Uterus (tissue), 4 donors: ENCODE measurements around the gene C1QTNF4. TPM values are rescaled to one million over a fixed set of nuclear protein-coding genes. Genes with fewer than 3 reads are reported as not detected.
"Not testable (repeated sequence)": the region's sequence is repeated elsewhere in the genome, so short reads cannot be mapped to it uniquely, and the experiment has no call there.

Experiments
- DNase-seq, 2 donors: peaks; one replicate each; pipeline ENCODE4 v3.0.0-alpha.2; 2019 to 2020
- H3K27ac ChIP-seq, 2 donors: fragments of 200-600 bp; sonication (generic); 1 replicate in 1 of 2; 2 replicates in 1 of 2; pipeline ENCODE4 v1.5.1; 2016 to 2018
- H3K27me3 ChIP-seq, 2 donors: fragments of 200-600 bp; sonication (generic); one replicate each; pipeline ENCODE4 v1.5.1; 2018 to 2019; ENCODE audit warnings: control low read depth in 1 of 2
- H3K36me3 ChIP-seq, 2 donors: fragments of 200-600 bp; sonication (generic); one replicate each; pipeline ENCODE4 v1.5.1; 2019; ENCODE audit warnings: control low read depth in 1 of 2
- H3K4me1 ChIP-seq, 2 donors: fragments of 200-600 bp; sonication (generic); one replicate each; pipeline ENCODE4 v1.5.1; 2018 to 2019; ENCODE audit warnings: control low read depth in 1 of 2
- H3K4me3 ChIP-seq, 2 donors: fragments of 200-600 bp; sonication (generic); 1 replicate in 1 of 2; 2 replicates in 1 of 2; pipeline ENCODE4 v1.5.1; 2018 to 2019; ENCODE audit warnings: mild to moderate bottlenecking in 1 of 2
- H3K9me3 ChIP-seq, 2 donors: fragments of 200-600 bp; sonication (generic); one replicate each; pipeline ENCODE4 v1.5.1; 2019; ENCODE audit warnings: control low read depth in 1 of 2
- POLR2A ChIP-seq, 2 donors: fragments of 450-650 bp; IDR thresholded peaks; one replicate each; pipeline ENCODE4 v1.6.1; 2016; ENCODE audit warnings: antibody characterized with exemption in 2 of 2, mild to moderate bottlenecking in 1 of 2, moderate library complexity in 1 of 2
- intact Hi-C: fragments of 100-400 bp; cut with DNase I; formaldehyde crosslinking; loops from one replicate; pipeline ENCODE4 v1.15.1; 2023; ENCODE audit warnings: low total_unique reads
- total RNA-seq, 4 donors: library from RNA; depleted of rRNA in 3 of 4; stranded (reverse); fragments of >200 nt in 3 of 4; gene quantifications; one replicate each; pipeline versions ENCODE4 v1.1.0 to v1.2.4, GENCODE V29; 2014 to 2023
- TF ChIP-seq, protein P1 (sequence below), 4 experiments: fragments of 200-600 bp in 2 of 4; fragments of 450-650 bp in 2 of 4; sonication (generic) in 2 of 4; IDR thresholded peaks; one replicate each; pipeline ENCODE4 v1.5.1; 2016 to 2019; ENCODE audit warnings: antibody characterized with exemption in 4 of 4, mild to moderate bottlenecking in 2 of 4, moderate library complexity in 1 of 4
- donor health status: DM: yes; HTN: yes; CAD: no.

Gene C1QTNF4
- total RNA-seq, 4 donors from 2014 or later = 5.0 to 15.4 (median 14.8) TPM

DNA sequence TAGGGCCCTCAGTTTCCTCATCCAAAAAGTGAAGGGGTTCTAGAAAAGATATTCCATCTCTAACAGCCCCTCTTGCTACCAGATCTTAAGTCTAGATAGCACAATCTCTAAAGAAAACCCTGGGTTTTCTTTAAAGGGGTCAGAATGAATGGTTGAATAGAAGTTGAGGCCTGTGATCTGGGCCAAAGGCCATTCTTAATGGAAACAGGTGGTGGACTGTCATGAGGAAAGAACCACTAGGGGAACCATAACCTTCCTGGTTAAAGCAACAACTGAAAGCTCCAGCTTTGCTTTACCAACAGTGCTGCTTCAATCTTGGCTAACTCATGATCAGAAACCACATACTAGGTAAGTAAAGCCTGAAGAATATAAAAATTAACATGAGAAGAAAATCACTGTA is 43.1 kb downstream of the C1QTNF4 start:
- Histone ChIP-seq H3K4me3 (peak overlapping the region in 1 of 2 donors; percentile 94), H3K27ac (peak overlapping the region in 1 of 2 donors; percentile 91), H3K27me3 (no peaks in the 10 kb centered on the region), H3K4me1 (peaks cover 0 to 9% of the 10 kb centered on the region in 2 donors), H3K9me3 (no peaks in the 10 kb centered on the region), H3K36me3 (no peaks in the 10 kb centered on the region)
- intact Hi-C loops = no loop called here
- TF ChIP-seq, protein P1, sequence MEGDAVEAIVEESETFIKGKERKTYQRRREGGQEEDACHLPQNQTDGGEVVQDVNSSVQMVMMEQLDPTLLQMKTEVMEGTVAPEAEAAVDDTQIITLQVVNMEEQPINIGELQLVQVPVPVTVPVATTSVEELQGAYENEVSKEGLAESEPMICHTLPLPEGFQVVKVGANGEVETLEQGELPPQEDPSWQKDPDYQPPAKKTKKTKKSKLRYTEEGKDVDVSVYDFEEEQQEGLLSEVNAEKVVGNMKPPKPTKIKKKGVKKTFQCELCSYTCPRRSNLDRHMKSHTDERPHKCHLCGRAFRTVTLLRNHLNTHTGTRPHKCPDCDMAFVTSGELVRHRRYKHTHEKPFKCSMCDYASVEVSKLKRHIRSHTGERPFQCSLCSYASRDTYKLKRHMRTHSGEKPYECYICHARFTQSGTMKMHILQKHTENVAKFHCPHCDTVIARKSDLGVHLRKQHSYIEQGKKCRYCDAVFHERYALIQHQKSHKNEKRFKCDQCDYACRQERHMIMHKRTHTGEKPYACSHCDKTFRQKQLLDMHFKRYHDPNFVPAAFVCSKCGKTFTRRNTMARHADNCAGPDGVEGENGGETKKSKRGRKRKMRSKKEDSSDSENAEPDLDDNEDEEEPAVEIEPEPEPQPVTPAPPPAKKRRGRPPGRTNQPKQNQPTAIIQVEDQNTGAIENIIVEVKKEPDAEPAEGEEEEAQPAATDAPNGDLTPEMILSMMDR (IDR thresholded peaks at IDR 0.05) = no peak
- no peak for TF ChIP-seq POLR2A (IDR thresholded peaks at IDR 0.05)
- no peak for DNase-seq

DNA sequence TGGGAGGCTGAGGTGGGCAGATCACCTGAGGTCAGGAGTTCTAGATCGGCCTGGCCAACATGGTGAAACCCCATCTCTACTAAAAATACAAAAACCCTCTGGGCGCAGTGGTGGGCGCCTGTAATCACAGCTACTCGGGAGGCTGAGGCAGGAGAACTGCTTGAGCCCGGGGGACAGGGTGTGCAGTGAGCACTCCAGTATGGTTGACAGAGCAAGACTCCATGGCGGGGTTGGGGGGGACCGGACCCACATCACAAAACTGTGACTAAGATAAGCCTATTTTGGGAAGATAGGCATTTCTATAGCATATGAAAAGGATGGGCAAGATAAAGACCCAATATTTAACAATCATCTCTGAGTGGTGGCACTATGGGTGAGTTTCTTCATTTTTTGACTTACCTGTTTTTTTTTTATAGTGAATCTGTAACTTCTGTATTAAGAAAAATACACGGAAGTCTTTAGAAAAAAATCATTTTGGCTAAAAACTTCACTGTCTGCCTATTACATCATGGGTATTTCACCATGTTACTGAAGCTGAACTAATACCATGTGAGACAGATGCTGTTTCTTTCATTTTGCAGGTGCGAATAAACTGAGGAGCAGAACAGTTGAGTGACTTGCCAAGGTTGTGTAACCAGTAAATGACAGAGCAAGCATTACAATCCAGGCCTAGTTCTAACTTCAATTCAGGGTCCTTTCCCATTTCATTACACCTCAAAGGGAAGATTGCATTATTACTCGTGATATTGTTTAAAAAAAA is 43.7 kb downstream of the C1QTNF4 start:
- Histone ChIP-seq H3K4me3 (peak overlapping the region in 1 of 2 donors; percentile 94), H3K36me3 (no peaks in the 10 kb centered on the region), H3K27me3 (no peaks in the 10 kb centered on the region), H3K27ac (no peak overlapping the region), H3K9me3 (no peaks in the 10 kb centered on the region), H3K4me1 (peaks cover 0 to 9% of the 10 kb centered on the region in 2 donors)
- no peak for DNase-seq
- TF ChIP-seq POLR2A (IDR thresholded peaks at IDR 0.05) = no peak
- TF ChIP-seq, protein P1 (IDR thresholded peaks at IDR 0.05) = no peak
- intact Hi-C loops = no loop called here

DNA sequence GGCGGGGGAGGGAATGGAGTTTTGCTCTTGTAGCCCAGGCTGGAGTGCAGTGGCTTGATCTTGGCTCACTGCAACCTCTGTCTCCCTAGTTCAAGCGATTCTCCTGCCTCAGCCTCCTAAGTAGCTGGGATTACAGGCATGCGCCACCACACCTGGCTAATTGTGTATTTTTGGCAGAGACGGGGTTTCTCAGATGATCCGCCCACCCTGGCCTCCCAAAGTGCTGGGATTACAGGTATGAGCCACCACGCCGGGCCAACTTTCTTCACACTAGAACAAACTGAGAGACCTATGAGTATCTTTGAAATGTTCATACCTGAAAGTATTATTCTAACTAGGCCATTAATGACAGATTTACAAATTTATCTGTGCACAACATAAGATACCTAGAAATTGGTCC is 47.9 kb downstream of the C1QTNF4 start:
- H3K4me1 ChIP-seq = not testable (repeated sequence)

DNA sequence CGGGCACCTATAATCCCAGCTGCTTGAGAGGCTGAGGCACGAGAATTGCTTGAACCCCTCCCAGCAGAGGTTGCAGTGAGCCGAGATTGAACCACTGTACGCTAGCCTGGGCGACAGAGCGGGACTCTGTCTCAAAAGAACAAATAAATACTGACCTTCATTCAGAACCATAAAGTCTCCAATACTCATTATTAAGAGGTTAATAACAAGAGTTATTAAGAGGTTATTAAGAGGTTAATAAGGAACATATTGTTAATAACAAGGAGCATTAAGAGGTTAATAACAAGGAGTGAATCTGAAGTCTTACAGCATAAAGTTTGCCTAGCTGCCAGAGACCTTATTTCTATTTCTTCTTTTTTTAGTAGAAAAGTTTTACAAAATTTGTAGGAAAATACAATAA is 48.9 kb downstream of the C1QTNF4 start:
- TF ChIP-seq, protein P1 (IDR thresholded peaks at IDR 0.05) = no peak
- no peak for TF ChIP-seq POLR2A (IDR thresholded peaks at IDR 0.05)
- H3K4me1 ChIP-seq = peaks cover 0 to 5% of the 10 kb centered on the region in 2 donors

More for the DNA sequence above, 47.9 kb downstream of the C1QTNF4 start:
- H3K27me3 ChIP-seq, H3K27ac ChIP-seq, intact Hi-C loops, H3K4me3 ChIP-seq, DNase-seq, H3K9me3 ChIP-seq, H3K36me3 ChIP-seq: not testable (repeated sequence)

DNA sequence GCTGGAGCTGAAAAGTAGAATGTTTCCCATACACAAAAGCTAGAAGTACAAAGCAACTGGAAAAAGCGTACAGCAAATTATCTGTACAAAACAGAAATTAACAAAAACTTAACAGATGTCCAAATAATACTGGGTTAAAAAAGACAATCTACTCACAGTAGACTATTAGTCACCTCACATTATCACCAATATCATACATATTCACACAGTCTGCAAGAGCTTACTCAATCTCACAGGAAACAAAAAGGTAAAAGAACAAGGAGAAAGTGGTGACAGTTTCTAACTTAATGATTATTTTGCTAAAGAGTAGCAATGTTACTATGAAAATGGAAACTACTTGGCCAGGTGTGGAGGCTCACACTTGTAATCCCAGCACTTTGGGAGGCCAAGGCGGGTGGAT is 53.1 kb downstream of the C1QTNF4 start:
- DNase-seq = no peak
- H3K36me3 ChIP-seq = no peaks in the 10 kb centered on the region
- H3K27me3 ChIP-seq = no peaks in the 10 kb centered on the region
- peak overlapping the region in 1 of 2 donors; percentile 8 for H3K27ac ChIP-seq
- intact Hi-C loops = no loop called here
- H3K4me3 ChIP-seq = no peak overlapping the region
- TF ChIP-seq, protein P1 (IDR thresholded peaks at IDR 0.05) = no peak
- no peak for TF ChIP-seq POLR2A (IDR thresholded peaks at IDR 0.05)
- H3K4me1 ChIP-seq = peaks cover 4 to 18% of the 10 kb centered on the region in 2 donors
- no peaks in the 10 kb centered on the region for H3K9me3 ChIP-seq

More for the DNA sequence above, 48.9 kb downstream of the C1QTNF4 start:
- Histone ChIP-seq H3K36me3 (no peaks in the 10 kb centered on the region), H3K27ac (no peak overlapping the region), H3K27me3 (no peaks in the 10 kb centered on the region), H3K4me3 (no peak overlapping the region), H3K9me3 (no peaks in the 10 kb centered on the region)
- DNase-seq = no peak
- intact Hi-C loops = no loop called here
